Mucosa of rectum (tissue), 2 donors: ENCODE data around the gene MAPKAP1.

Experiments used
- H3K27ac ChIP-seq, 2 donors: one replicate each; pipeline ENCODE4 v1.7.0; 2013; ENCODE audit warnings: inconsistent platforms in 2 of 2, low read depth in 2 of 2, low read length in 2 of 2
- H3K27me3 ChIP-seq, 2 donors: one replicate each; pipeline ENCODE4 v1.7.0; 2013; ENCODE audit warnings: low read length in 2 of 2; ENCODE audit not compliant: control insufficient read depth in 2 of 2, insufficient read depth in 2 of 2
- H3K36me3 ChIP-seq, 2 donors: one replicate each; pipeline ENCODE4 v1.7.0; 2013; ENCODE audit warnings: low read length in 2 of 2; ENCODE audit not compliant: control insufficient read depth in 2 of 2, insufficient read depth in 2 of 2
- H3K4me1 ChIP-seq, 2 donors: one replicate each; pipeline ENCODE4 v1.7.0; 2013; ENCODE audit warnings: low read length in 2 of 2, mild to moderate bottlenecking in 1 of 2; ENCODE audit not compliant: control insufficient read depth in 2 of 2, insufficient read depth in 2 of 2
- H3K4me3 ChIP-seq, 2 donors: one replicate each; pipeline ENCODE4 v1.7.0; 2013; ENCODE audit warnings: low read length in 2 of 2
- H3K9ac ChIP-seq, 2 donors: one replicate each; pipeline ENCODE4 v1.7.0; 2013; ENCODE audit warnings: low read length in 2 of 2, low read depth in 1 of 2, mild to moderate bottlenecking in 1 of 2
- H3K9me3 ChIP-seq, 2 donors: one replicate each; pipeline ENCODE4 v1.7.0; 2013; ENCODE audit warnings: low read length in 2 of 2; ENCODE audit not compliant: control insufficient read depth in 2 of 2
- donor health status: healthy.
- donor health status: Normal muscosa, but diverticular disease.

The MAPKAP1 gene

DNA sequence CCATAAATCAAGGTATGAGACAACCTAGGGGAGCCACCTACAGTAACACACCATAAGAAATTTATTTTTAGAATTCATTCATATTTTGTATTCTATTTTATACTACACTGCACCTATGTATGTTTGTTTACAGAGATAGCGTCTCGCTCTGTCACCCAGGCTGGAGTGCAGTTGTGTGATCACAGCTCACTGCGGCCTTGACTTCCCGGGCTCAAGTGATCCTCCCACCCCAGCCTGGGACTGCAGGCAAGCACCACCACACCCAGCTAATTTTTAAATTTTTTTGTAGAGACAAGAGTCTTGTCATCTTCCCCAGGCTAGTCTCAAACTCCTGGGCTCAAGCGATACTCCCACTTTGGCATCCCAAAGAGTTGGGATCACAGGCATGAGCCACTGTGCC lies 25.4 kb downstream of the MAPKAP1 start:
- Histone ChIP-seq H3K36me3 (peaks cover 0 to 3% of the 10 kb centered on the region in 2 donors), H3K9me3 (no peaks in the 10 kb centered on the region)

DNA sequence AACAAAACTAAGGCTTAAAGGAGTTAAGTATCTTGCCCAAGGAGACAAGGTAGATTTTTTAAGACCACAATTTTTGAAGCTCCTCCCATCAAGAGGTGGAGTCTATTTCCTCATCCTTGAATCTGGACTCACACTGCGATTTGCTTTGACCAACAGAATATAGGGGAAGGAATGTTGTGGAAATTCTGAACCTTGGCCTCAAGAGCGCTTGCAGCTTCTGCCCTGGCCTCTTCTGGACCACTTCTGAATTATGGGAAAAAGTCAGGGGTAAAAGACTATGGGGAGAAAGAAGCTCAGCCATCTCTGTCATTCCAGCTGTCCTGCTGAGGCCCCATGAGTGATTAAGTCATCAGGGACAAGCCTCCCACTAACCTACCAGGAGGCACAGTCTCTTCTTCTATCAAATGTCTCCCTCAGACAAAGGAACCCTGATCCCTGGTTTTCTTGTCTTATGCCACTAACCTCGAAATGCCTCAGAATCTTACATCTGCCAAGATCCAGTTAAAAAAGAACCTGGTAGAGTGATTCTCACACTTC lies 25.9 kb downstream of the MAPKAP1 start:
- no peak overlapping the region for H3K9ac ChIP-seq
- H3K27me3 ChIP-seq: no peaks in the 10 kb centered on the region
- no peaks in the 10 kb centered on the region for H3K9me3 ChIP-seq
- no peak overlapping the region for H3K4me3 ChIP-seq
- H3K4me1 ChIP-seq: no peaks in the 10 kb centered on the region
- H3K27ac ChIP-seq: no peak overlapping the region
- H3K36me3 ChIP-seq: peaks cover 0 to 3% of the 10 kb centered on the region in 2 donors

More for the DNA sequence above, 25.4 kb downstream of the MAPKAP1 start:
- H3K27me3 ChIP-seq: no peaks in the 10 kb centered on the region
- no peak overlapping the region for H3K9ac ChIP-seq
- no peaks in the 10 kb centered on the region for H3K4me1 ChIP-seq
- H3K27ac ChIP-seq: no peak overlapping the region
- no peak overlapping the region for H3K4me3 ChIP-seq

DNA sequence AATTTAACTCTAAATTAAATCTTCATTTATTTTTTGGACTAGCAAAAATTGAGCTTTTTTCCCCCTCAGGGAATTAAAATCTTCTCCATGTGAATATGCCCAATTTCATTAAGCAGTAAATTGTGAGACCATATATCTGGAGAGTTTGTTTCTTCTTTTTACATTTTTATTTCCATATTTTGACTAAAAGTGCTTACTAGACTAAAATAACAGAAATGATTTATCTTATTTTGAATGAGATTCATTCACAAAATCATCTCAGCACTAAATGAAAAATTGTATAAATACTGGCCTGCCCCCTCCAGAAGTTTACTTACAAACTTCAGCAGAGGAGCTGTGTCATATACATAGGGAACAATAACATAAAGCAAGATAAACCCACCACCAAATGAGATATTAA lies 26.6 kb downstream of the MAPKAP1 start:
- H3K4me1 ChIP-seq: no peaks in the 10 kb centered on the region
- H3K9ac ChIP-seq: no peak overlapping the region
- H3K27ac ChIP-seq: no peak overlapping the region
- no peak overlapping the region for H3K4me3 ChIP-seq
- no peaks in the 10 kb centered on the region for H3K27me3 ChIP-seq
- no peaks in the 10 kb centered on the region for H3K9me3 ChIP-seq
- H3K36me3 ChIP-seq: peaks cover 0 to 3% of the 10 kb centered on the region in 2 donors

DNA sequence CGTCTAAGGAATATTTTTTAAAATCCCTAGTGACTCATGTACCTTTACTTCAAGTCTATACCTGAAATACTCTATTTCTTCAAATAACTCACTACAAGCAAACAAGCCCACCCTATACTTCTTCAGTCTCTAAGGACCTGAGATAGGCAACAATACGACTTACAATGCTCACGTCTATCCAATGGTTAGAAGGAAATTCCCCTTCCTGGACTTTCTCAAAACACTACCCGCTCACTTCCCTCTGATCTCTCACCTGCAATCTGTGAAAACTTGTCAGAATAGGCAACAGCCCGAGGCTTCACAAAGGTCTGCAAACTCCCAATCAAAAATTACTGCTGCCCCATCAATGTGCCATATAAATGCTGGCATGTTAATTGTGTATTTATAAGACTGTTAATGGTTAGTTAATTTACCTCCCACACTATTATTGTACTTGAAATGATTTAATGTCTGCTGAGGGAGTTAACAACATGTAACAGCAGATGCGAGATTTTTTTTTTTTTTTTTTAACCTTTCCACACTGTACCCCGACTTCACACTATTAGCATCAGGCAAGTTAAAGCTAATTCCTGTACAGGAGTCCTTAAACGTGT lies 27.3 kb downstream of the MAPKAP1 start:
- H3K27me3 ChIP-seq: no peaks in the 10 kb centered on the region
- no peaks in the 10 kb centered on the region for H3K9me3 ChIP-seq
- H3K36me3 ChIP-seq: no peaks in the 10 kb centered on the region
- no peak overlapping the region for H3K27ac ChIP-seq
- no peak overlapping the region for H3K4me3 ChIP-seq
- no peaks in the 10 kb centered on the region for H3K4me1 ChIP-seq
- H3K9ac ChIP-seq: no peak overlapping the region

DNA sequence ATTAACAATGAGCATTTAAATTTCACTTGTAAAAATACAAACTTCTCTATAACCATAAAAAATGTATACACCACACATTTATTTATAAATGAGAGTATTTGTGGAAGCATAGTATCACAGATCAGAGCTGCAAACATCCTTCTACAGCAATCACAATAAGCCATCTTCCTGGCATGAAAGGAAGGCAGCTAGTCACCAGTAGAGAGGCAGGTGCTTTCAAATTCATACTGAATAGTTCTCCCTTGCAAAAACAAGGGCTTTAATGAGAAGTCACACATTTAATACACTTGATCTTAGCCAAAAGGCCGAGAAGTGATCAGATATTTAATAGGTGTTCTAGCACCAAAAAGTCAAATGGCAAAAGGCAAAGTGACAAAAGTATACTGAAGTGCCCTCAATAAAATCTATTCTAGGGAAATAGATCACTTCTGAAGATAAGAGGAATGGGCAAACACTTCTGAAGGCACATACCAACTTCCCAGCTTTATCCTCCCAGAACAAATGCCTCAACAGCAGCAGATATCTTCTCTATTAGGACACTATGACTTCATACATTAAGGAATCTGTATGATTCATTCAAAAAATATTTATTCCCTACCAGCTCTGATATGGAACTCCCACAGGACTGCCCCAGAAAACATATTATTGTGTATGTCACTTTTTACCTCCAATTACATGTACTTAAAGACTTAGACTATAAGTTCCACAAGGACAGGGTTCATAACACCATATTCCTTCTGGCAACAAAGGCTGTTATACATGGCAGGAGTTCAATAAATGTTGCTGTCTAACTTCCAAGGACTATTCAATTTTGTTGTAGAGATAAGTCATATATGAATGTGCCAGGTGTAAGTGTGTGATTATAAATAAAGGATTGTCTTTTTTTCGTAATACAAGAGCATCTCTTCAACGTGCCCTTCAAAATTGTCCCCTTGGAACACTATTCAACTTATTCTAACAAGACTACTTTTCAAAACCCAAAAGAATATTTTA lies 31.7 kb downstream of the MAPKAP1 start:
- no peak overlapping the region for H3K27ac ChIP-seq
- H3K9me3 ChIP-seq: no peaks in the 10 kb centered on the region
- no peaks in the 10 kb centered on the region for H3K36me3 ChIP-seq
- no peak overlapping the region for H3K9ac ChIP-seq
- H3K4me1 ChIP-seq: no peaks in the 10 kb centered on the region
- no peaks in the 10 kb centered on the region for H3K27me3 ChIP-seq
- H3K4me3 ChIP-seq: no peak overlapping the region

DNA sequence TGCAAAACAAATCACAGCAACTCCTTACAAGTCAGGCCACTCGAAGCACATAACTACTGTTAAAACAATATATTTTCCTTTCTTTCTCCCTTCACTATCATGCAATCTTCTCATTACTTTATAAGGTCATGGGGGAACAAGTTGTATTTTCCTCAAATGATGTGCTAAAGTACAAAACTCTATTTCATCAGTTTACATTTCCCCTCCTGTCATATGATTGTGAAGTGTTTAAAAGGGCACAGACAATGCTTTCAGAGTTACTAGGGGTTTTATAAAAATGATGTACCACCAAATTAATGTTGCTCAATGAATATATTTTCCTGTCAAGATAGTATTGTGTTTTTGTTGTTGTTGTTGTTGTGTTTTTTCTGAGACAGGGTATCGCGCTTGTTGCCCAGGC lies 34.1 kb downstream of the MAPKAP1 start:
- no peak overlapping the region for H3K4me3 ChIP-seq
- no peaks in the 10 kb centered on the region for H3K27me3 ChIP-seq
- no peak overlapping the region for H3K27ac ChIP-seq
- H3K9me3 ChIP-seq: no peaks in the 10 kb centered on the region
- H3K9ac ChIP-seq: no peak overlapping the region
- H3K4me1 ChIP-seq: no peaks in the 10 kb centered on the region
- H3K36me3 ChIP-seq: peaks cover 0 to 4% of the 10 kb centered on the region in 2 donors

DNA sequence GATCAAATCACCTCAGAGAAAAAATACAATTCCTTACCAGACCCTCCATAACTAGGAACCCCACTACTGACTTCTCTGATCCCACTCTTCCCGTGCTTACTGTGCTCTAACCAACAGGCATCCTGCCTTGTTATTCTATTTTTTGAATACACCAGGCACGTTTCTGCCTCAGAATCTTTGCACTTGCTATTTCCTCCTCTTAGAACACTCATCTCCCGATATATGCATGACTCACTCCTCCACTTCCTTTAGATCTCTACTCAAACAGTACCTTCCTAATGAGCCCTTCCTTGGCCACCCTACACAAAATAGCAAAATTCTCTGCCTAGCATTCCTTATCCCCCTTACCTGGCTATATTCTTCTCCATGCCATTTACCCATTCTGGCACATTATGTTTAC lies 43.9 kb downstream of the MAPKAP1 start:
- peaks cover 4 to 6% of the 10 kb centered on the region in 2 donors for H3K36me3 ChIP-seq
- no peak overlapping the region for H3K27ac ChIP-seq
- H3K4me3 ChIP-seq: no peak overlapping the region
- H3K27me3 ChIP-seq: no peaks in the 10 kb centered on the region
- no peaks in the 10 kb centered on the region for H3K9me3 ChIP-seq
- no peaks in the 10 kb centered on the region for H3K4me1 ChIP-seq
- H3K9ac ChIP-seq: no peak overlapping the region

DNA sequence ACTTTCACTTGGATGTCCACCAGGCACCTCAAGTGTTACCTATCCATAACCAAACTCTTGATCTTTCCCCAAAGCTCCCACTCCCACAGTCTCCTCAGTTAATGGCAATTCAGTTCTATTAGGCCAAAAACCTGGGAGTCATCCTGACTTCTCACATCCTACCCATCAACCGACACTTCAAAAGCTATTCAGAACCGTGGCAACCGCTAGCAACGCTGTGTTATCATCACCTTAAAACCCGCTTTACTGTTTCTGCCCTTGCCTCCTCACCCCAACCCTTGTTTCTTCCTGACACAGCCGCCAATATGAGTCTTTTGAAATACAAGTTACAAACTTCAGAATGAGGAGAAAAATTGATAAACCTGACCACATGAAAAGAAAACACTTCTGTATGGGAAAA lies 46.5 kb downstream of the MAPKAP1 start:
- no peaks in the 10 kb centered on the region for H3K4me1 ChIP-seq
- no peaks in the 10 kb centered on the region for H3K27me3 ChIP-seq
- no peak overlapping the region for H3K4me3 ChIP-seq
- no peak overlapping the region for H3K9ac ChIP-seq
- H3K36me3 ChIP-seq: no peaks in the 10 kb centered on the region
- no peak overlapping the region for H3K27ac ChIP-seq
- no peaks in the 10 kb centered on the region for H3K9me3 ChIP-seq

DNA sequence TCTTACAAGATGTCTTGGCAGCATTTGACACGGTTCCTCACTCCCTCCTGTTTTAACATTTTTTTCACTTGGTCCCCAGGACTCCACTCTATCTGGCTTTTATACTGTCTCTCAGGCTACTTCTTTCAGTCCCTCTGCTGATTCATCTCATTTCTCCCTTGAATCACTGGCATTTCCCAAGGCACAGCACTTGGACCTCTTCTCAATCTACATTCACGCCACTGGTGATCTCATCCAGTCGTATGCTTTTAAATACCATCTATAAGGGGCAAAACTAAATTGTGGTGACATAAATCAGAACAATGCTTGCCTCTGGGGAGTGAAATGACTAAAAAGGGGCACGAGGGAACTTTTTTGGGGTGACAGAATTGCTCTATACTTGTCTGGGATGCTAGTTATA lies 47.1 kb downstream of the MAPKAP1 start:
- Histone ChIP-seq H3K27ac (no peak overlapping the region), H3K4me1 (no peaks in the 10 kb centered on the region), H3K9ac (no peak overlapping the region), H3K36me3 (no peaks in the 10 kb centered on the region), H3K27me3 (no peaks in the 10 kb centered on the region), H3K9me3 (no peaks in the 10 kb centered on the region), H3K4me3 (no peak overlapping the region)

DNA sequence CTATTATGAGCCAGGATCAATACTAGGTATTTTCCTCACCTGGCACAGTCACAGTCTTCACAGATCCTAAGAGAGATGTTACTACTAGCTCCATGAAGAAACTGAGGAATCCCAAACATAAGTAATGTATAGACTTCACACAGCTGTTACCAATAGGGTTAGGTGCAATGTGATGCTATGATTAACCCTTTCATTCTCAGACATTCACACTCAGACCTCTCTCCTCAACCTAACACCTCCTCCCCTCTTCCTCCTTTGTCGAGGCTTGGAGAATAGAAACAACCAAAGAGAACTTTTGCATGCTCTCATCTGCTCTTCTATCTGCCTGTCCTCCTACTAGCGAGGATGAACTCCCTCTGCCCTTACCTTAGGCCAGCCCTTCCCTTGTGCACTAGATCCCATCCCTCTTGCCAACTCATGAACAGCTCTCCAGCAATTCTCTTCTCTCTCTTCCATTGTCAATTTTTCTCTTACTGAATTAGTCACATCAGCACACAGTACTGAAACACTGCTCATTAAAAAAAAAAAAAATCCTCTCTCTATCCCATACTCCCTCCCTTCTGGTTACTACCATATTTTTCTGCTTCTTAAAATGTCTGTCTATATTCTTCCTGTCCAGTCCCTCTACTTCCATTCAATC lies 47.7 kb downstream of the MAPKAP1 start:
- H3K9ac ChIP-seq: no peak overlapping the region
- H3K4me1 ChIP-seq: no peaks in the 10 kb centered on the region
- H3K9me3 ChIP-seq: no peaks in the 10 kb centered on the region
- H3K4me3 ChIP-seq: no peak overlapping the region
- no peaks in the 10 kb centered on the region for H3K27me3 ChIP-seq
- no peaks in the 10 kb centered on the region for H3K36me3 ChIP-seq
- no peak overlapping the region for H3K27ac ChIP-seq
